LNCaP clone FGC (cell line): Measurements from ENCODE around the gene SMIM28.

Source experiments
- DNase-seq: peaks from one replicate; pipeline ENCODE4 v3.0.0-alpha.2; 2011; ENCODE audit warnings: low read depth
- H3K4me3 ChIP-seq: 2 replicates; pipeline ENCODE4 v1.5.1; 2011; ENCODE audit warnings: mild to moderate bottlenecking, low read depth, low read length, control low read depth
- TF ChIP-seq, protein P1 (sequence below): IDR thresholded peaks from 2 replicates; pipeline ENCODE4 v1.5.1; 2012; ENCODE audit warnings: mild to moderate bottlenecking; ENCODE audit not compliant: control insufficient read depth, insufficient read depth; ENCODE audit errors: extremely low read depth

Gene SMIM28

GRCh38 chr6:138336221-138336620, 41.5 kb upstream of the SMIM28 start:
- H3K4me3 ChIP-seq, result no peak overlapping the region
- DNase-seq, result no peak
- TF ChIP-seq, protein P1, sequence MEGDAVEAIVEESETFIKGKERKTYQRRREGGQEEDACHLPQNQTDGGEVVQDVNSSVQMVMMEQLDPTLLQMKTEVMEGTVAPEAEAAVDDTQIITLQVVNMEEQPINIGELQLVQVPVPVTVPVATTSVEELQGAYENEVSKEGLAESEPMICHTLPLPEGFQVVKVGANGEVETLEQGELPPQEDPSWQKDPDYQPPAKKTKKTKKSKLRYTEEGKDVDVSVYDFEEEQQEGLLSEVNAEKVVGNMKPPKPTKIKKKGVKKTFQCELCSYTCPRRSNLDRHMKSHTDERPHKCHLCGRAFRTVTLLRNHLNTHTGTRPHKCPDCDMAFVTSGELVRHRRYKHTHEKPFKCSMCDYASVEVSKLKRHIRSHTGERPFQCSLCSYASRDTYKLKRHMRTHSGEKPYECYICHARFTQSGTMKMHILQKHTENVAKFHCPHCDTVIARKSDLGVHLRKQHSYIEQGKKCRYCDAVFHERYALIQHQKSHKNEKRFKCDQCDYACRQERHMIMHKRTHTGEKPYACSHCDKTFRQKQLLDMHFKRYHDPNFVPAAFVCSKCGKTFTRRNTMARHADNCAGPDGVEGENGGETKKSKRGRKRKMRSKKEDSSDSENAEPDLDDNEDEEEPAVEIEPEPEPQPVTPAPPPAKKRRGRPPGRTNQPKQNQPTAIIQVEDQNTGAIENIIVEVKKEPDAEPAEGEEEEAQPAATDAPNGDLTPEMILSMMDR, result no peak

- TF ChIP-seq, protein P1, result no peak
- DNase-seq, result no peak
- no peak overlapping the region for H3K4me3 ChIP-seq
Observed at GRCh38 chr6:138337076-138337475, 40.6 kb upstream of the SMIM28 start.

DNA sequence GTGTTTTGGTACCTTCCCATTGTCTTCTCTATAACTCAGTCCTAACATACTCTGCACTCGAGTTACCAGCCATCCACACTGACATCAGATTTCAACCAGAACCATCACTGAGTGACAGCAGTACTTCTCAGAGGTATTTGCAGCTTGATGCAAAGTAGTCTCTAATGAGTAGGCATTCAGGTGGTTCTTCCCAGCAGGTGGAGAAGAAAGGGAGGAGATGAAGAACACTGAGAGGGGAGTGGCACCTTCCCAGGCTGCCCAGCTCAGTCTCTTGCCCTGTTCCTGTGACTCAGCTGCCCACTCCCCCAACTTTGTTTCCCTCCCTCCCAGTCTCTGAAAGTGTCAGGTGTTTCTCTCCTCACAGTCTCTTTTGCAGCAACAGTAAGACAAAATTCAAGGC, 38.7 kb upstream of the SMIM28 start:
- DNase-seq, result no peak
- TF ChIP-seq, protein P1, result no peak
- no peak overlapping the region for H3K4me3 ChIP-seq

DNA sequence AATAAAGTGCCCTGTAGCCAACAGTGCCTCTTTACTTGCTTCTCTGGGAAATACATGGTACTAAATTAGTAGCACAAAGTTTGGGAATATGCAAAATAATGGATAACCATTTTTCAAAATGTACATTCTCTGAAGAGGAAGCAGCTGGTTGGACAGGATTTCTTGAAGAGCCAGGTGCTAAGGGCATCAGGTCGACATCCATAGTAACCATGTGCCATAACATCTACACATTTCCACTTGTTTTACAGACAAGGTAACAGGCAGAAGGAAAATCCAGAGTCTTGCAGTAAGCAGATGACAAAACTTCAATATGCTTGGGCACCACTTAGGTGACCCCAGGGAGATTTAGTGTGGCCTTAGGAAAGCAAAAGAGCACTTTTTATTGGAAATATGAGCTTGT, 36.5 kb upstream of the SMIM28 start:
- H3K4me3 ChIP-seq, result no peak overlapping the region
- TF ChIP-seq, protein P1, result no peak
- DNase-seq, result no peak

GRCh38 chr6:138343112-138343511, 34.6 kb upstream of the SMIM28 start:
- TF ChIP-seq, protein P1, result no peak
- no peak overlapping the region for H3K4me3 ChIP-seq
- DNase-seq, result no peak

DNA sequence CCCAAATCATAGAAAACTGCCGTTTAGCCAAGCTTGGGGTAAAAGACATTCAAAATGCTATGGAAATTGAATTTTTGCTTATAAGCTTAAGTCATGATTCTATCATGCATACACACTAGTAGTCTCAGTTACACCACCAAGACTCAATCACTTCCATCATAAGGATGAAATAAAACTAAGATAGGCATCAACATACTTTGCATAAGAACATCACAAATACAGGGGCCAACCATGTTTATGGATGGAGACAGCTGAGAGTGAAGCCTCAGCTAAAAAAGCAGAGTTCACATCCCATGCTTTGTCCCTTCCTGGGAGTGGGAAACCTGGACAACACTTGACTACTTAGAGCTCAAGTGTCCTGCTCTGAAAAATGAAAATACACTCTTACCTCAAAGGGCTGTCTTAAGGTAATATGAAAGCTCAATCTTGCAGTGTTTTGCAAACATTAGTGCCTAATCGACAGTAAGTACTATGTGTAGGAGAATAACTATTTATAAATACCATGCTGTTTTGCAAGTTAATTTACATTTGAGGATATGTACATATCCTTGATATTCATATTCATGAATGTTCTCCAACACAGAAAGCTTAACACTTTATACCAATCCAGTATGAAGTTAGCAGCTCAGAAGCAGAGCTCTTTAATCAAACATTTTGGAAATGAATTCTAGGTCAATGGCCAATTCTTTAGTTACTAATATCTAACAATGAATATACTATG, 32.0 kb upstream of the SMIM28 start:
- H3K4me3 ChIP-seq, result no peak overlapping the region
- TF ChIP-seq, protein P1, result no peak
- DNase-seq, result no peak

DNA sequence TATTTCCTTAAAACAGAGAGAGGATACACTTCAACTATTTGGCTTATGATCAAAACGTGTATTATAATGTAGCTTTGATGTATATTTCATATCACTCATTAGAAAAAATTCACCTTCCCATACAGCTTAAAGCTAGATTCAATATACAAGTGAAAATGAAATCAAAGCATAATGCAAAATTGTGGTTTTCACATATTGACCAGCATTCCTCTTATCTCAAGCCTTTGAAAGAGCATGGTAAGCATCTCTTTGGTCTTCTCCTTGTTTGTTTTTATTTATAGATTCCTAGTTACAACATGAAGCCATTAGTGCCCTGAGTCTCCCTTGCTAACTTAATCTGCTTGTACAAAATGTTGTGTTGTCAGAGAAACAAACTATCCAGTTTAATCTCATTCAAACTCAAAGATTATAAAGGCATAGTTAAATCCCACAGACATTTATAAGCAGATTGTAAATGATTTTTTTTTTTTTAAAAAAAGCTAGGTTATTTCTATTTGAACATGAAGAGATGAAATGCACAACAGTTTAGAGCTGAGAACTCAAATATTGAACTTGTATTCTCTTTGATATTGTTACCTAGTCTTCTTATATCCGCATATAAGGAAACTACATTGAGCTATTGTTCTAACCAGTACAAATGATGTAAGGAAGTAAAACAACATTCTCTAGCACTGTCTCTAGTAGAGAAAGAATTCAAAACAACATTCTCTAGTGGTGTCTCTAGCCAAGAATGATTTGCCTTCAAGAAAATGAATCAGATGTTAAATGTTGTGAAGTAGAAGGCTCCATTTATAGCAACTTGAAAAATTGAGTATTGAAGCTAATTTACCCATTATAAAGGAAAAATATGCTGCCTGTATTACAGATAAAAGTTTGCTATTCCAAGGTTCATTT, 31.2 kb upstream of the SMIM28 start:
- no peak overlapping the region for H3K4me3 ChIP-seq
- TF ChIP-seq, protein P1, result no peak
- no peak for DNase-seq
